IPS-NIHi7 (cell line): ENCODE results near the gene DHRS4.
"Not testable (repeated sequence)": the region's sequence is repeated elsewhere in the genome, so short reads cannot be mapped to it uniquely, and the experiment has no call there.

Source experiments
- DNase-seq: peaks from one replicate; pipeline ENCODE4 v3.0.0; 2012; ENCODE audit warnings: mixed read lengths; ENCODE audit errors: extremely low spot score

DHRS4 gene

GRCh38 chr14:23984891-23985602, 31.5 kb downstream of the DHRS4 start:
- no peak for DNase-seq

- DNase-seq = not testable (repeated sequence)
Observed at GRCh38 chr14:23988223-23988606, 34.6 kb downstream of the DHRS4 start.

GRCh38 chr14:23988607-23989363, 35.2 kb downstream of the DHRS4 start, which contains the start of gene DHRS4L2:
TSS of gene DHRS4L2 (plus strand) at chr14:23988929. CDS start at chr14:23988948, 19 bp downstream.
- peak; percentile 82 for DNase-seq

- DNase-seq = not testable (repeated sequence)
Observed at GRCh38 chr14:23989734-23990445, 36.3 kb downstream of the DHRS4 start.

- DNase-seq = not testable (repeated sequence)
Observed at GRCh38 chr14:23990961-23991360, 37.4 kb downstream of the DHRS4 start.

- not testable (repeated sequence) for DNase-seq
Observed at GRCh38 chr14:23993042-23993441, 39.5 kb downstream of the DHRS4 start.

- not testable (repeated sequence) for DNase-seq
Observed at GRCh38 chr14:23996009-23996408, 42.4 kb downstream of the DHRS4 start.

GRCh38 chr14:23996825-23997224, 43.3 kb downstream of the DHRS4 start:
- DNase-seq = not testable (repeated sequence)

- DNase-seq = not testable (repeated sequence)
Observed at GRCh38 chr14:23999640-24000039, 46.1 kb downstream of the DHRS4 start.

- not testable (repeated sequence) for DNase-seq
Observed at GRCh38 chr14:24001078-24001477, 47.5 kb downstream of the DHRS4 start.

- DNase-seq = not testable (repeated sequence)
Observed at GRCh38 chr14:24001679-24002078, 48.1 kb downstream of the DHRS4 start.

GRCh38 chr14:24006471-24006816, 52.9 kb downstream of the DHRS4 start:
- DNase-seq = not testable (repeated sequence)

GRCh38 chr14:24006817-24007652, 53.5 kb downstream of the DHRS4 start:
- DNase-seq = not testable (repeated sequence)

- DNase-seq = no peak
Observed at GRCh38 chr14:24011051-24011450, 57.5 kb downstream of the DHRS4 start.

- DNase-seq = not testable (repeated sequence)
Observed at GRCh38 chr14:24012726-24013273, 59.2 kb downstream of the DHRS4 start.

- peak; percentile 83 for DNase-seq
Observed at GRCh38 chr14:24013654-24014514, 60.3 kb downstream of the DHRS4 start.

- not testable (repeated sequence) for DNase-seq
Observed at GRCh38 chr14:24015745-24016144, 62.2 kb downstream of the DHRS4 start.
